ENCODE measurements around the gene PCK1.

- TF ChIP-seq POLR2AphosphoS5 (IDR thresholded peaks at IDR 0.05), result no peak
- TF ChIP-seq CTCF (IDR thresholded peaks at IDR 0.05), result no peak
- TF ChIP-seq POLR2A (IDR thresholded peaks at IDR 0.05), result no peak
- no peak for TF ChIP-seq EP300 (IDR thresholded peaks at IDR 0.05; ENCODE audit: low read depth)
These were observed 48.5 kb upstream of the PCK1 start for GRCh38 chr20:57512432-57512831.
